ENCODE results near the gene SPAG9. TPM values are rescaled to one million over a fixed set of nuclear protein-coding genes. Genes with fewer than 3 reads are reported as not detected.

The SPAG9 gene
- total RNA-seq, 1 donor from 2014 or later, result 99.6 TPM

DNA sequence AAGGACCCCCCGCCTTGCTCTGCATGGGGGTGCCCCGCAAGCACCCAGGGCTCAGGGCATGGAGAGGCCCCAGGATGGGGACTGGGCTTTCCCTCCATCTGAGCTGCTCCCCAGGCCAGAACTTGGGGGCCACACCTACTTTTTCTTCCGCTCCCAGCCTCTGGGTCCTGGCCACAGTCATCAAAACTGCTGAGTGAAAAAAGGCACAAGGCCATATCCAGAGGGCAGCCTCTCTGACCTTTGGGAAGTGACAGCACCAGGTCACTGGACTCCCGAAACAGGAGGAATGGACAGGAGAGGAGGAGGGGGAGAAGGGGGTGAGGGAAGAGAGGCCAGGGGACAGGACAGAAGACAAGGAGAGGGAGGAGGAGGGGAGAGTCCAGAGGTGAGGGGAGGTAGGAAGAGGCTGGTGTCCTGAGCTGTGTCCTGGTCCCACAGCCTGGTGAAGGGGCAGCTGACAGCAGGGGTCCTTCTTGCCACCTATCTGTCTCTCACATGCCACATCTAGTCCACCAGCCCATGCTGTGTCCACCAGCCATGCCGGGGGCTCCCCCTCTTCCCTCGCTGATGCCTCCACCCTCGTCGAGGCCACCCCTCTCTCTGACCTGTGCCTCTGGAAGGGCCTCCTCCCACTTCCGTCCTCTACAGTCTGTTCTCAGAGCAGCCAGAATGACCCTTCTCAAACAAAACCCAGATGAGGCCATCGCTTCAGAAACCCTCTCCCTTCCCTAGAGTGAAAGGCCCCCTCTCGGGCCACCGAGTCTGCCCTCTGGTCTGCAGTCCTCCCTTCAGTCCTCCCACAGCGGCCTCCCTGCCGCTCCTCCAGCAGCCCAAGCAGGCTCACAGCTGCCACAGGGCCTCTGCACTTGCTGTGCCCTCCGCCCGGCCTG is 180.6 kb downstream of the SPAG9 start:
- DNase-seq (ENCODE audit: low spot score), result peak; percentile 83

DNA sequence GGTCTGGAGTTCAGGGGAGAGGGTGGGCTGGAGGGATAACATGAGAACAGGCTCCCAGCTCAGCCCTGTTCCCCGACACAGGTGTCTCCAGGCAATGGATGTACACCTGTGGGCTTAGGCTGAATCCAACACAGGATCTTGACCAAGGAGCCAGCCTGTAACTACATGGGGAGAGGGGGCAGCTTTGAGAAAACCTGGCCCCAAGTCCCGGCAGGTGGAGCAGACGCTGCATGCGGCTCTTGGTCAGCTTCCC is 181.2 kb downstream of the SPAG9 start:
- DNase-seq (ENCODE audit: low spot score), result no peak

- no peak for DNase-seq (ENCODE audit: low spot score)
These were observed 181.7 kb downstream of the SPAG9 start for GRCh38 chr17:50938821-50939541.

GRCh38 chr17:50935996-50936266 is 184.7 kb downstream of the SPAG9 start:
- DNase-seq (ENCODE audit: low spot score), result no peak

DNA sequence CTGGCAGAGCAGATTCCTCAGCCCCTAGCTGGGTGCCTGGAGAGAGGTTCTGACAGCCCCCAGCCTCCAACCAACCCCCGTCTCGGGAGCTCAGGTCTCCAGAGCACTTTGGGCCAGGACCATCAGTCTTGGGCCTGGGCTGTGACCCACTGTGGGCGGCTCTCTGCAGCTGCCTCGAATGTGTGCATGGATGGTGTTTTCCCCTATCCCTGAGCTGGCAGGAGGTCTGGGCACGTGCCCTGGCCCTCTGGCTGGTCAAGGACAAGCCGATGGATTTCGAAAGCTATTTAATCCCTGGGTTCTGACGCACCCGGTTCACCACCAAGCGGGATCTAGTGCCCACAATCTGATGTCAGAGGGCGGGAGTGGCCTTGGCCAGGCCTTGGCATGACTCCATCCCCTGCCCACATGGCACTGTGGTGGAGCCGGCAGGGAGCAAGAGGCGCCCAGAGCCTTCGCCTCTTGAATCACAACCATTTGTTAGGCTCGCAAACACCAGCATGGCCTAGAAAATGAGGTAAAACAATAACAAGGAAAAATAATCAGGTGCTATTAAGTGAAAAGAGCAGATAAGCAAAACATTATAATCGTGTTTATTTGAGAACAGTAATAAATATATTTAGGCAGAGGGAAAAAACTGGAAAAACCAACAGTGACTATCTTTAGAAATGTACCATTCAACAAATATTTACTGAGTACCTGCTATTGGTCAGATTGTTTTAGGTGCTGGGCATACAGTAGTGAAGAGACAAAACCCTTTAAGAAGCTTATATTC is 185.3 kb downstream of the SPAG9 start:
- no peak for DNase-seq (ENCODE audit: low spot score)

DNA sequence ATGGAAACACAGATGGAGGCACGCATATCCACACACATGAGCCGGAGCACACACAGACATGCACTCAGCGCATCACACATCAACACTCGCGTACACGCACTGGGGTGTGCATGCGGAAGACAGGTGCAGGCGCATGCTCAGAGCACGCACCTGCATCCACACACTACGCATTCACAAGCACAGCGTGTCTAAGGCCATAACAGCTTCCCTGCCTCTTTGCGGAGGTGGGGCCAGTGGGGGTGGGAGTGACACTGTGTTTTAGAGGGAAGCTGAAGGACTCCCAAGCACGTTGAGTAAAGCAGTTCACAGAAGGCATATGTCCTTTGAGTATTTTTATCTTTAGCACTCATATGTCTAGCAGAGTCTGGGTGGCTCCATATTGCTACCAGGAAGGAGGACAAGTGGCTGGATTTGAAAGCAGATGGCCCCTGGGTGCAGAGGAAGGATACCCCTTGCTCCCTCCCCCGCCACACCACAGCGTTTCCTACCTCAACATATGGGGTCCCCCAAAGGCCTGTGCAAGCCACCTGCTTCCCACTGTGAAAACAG is 185.9 kb downstream of the SPAG9 start:
- no peak for DNase-seq (ENCODE audit: low spot score)

DNA sequence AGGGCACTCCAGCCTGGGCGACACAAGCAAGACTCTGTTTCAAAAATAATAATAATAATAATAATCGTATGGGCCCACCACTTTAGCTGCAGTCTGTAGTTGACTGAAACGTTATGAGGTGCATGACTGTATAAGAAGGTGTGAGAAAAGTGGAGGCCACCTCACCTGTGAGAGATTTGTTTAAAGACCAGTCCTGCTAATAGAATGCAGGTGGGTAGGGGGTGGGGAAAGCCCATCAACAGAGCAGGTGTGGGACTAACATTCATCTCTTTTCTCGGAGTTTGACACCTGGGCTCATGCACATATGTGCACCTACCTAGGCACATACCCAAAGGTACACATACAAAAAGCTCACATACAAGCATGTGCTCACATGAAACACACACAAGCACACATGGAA is 186.5 kb downstream of the SPAG9 start:
- no peak for DNase-seq (ENCODE audit: low spot score)

DNA sequence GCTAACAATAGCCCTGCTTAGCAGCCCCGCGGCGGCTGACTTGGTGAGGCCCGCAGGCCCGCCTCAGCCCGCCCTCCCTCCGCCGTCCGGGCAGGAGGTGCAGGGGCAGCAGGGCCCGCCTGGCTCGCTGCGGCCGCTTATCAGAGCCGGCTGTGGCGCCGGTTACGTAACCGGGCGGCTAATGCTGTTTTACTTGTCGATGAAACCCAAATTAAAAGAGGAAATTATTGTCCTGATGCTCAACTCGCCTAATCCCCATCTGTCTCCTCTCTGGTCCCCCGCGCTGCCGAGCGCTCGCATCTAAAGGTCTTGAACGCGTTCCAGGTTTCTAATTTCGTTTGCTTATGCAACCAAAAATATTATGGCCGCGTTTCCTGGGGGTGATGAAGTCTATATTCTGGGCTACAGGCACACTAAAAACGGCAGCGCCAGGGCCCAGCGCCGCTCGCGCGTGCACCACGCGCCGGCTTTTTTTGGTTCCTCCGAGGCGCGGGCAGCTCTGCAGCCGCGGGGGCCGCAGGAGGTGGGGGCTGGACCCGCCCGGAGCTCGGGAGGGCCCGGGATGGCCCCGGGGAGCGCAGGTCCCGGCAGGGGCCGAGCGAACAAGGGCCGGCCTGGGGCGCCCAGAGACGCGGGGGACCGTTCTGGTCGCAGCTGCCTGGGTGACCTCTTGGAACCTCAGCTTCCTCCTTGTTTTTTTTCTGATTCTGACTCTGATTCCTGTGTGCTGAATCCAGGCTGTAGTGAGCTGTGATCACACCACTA is 189.3 kb downstream of the SPAG9 start:
- no peak for DNase-seq (ENCODE audit: low spot score)

DNA sequence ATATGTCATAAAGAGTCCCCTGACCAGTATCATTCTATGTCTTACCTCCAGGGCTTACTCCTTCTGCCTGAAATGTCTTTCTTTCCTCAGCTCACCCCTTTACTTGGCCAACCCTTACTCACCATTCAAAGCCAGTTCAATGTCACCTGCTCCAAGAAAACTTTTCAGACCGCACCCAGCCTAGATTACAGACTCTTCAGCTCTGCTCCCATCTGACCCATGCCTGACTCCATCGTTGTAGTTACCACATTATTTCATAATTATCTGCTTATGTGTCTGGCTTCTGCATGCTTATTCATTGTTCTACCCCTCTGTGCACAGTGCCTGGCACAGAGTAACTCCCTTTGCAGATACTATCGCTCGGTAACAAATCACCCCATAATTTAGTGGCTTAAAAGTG is 192.0 kb downstream of the SPAG9 start:
- no peak for DNase-seq (ENCODE audit: low spot score)

- DNase-seq (ENCODE audit: low spot score), result no peak
These were observed 193.4 kb downstream of the SPAG9 start for GRCh38 chr17:50927287-50927686.

- no peak for DNase-seq (ENCODE audit: low spot score)
These were observed 194.1 kb downstream of the SPAG9 start for GRCh38 chr17:50926523-50926922.

- no peak for DNase-seq (ENCODE audit: low spot score)
These were observed 195.3 kb downstream of the SPAG9 start for GRCh38 chr17:50925296-50925891.

DNA sequence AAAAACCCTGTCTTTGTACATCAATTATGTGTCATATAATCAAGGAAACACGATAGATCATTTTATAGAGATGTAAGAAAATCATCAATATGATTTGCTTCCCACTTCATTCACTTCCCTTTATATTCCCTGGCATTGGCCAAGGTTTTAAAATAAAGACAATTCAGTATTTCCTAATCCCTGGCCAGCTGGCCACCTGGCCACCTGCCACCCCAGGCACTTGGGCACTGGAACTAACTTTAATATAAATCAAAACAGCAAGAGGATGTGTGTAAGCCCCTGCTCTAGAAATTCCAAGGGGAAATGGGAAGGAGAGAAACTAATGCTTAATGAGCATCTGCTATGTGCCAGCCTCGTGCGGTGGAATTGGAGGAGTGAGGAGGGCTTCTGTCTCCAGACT is 195.9 kb downstream of the SPAG9 start:
- no peak for DNase-seq (ENCODE audit: low spot score)

DNA sequence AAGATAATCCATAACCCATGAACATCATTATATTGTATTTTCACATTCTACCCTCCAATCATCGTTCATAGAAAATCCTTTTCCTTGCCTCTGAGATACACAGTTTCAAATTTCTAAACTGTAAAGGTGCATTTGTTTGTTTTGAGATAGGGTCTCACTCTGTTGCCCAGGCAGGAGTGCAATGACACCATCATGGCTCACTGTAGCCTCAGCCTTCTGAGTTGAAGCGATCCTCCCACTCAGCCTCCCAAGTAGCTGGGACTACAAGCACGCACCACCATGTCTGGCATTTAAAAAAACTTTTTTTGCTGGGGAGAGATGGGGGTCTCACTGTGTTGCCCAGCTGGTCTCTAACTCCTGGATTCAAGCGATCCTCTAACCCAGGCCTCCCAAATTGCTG is 196.4 kb downstream of the SPAG9 start:
- no peak for DNase-seq (ENCODE audit: low spot score)

DNA sequence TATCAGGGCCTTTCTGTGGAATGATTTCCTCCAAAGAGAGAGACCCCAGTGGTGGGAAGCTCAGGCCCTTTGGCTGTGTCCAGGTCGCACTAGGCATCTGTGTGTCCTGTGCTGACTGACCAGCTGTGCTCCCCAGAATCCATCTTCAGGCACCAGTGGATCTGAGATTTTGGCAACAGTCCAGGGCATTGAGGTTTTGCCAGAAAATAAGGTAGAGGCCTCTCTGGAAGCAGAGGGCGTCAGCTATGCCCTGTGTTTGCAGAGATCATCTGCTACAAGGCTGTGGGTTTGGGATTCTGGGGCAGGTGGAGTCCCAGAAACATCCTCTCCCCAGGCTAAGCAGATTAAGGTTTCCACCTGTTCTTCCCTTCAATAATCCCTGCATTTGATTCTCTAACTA is 197.1 kb downstream of the SPAG9 start:
- no peak for DNase-seq (ENCODE audit: low spot score)

DNA sequence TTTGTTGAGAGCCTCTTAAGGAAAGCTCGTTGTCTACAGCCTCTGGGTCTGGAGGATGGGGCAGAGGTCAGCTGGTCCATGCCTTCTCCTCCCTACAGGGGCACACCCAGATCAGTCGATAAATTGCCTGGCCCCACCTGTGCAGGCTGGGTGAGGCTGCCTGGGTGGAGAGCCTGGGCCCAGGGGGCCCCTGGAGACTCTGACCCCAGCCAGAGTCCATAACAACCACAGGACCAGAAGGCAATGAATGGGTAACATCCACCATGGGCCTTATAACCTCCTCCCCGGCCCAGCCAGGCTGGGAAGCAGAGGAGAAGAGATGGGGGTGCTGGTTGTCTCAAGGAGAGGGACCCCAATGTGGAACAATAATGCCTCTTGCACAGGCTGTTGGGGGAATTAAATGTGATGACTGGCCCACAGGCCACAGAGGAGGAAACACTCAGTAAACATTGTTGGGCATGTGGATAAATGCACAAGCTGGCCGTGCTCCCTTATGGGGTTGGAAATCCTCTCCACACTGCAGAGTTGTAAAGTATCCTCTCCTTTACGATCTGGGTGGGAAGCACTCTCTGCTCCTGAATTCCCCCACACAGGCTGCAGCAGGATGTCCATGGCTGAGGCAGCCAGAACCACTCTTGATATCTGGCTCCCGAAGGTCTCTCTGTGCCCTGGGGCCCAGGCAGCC is 197.8 kb downstream of the SPAG9 start:
- no peak for DNase-seq (ENCODE audit: low spot score)

DNA sequence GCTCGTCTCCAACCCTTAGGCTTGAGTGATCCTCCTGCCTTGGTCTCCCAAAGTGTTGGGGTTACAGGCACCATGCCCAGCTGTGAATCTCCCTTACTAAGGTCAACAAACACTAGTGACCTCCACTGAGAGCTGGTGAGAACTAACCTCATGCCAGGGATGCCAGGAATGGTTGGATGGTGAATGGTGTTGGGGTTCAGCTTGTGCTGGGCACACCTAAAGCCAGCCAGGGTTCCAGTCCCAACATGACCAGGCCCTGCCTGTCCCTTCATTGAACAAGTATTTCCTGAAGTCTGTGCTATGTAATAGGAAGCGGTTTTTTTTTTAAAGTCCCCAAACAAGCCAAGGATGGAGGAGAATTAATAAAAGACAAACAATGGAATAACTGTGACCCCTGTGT is 198.6 kb downstream of the SPAG9 start:
- DNase-seq (ENCODE audit: low spot score), result no peak

DNA sequence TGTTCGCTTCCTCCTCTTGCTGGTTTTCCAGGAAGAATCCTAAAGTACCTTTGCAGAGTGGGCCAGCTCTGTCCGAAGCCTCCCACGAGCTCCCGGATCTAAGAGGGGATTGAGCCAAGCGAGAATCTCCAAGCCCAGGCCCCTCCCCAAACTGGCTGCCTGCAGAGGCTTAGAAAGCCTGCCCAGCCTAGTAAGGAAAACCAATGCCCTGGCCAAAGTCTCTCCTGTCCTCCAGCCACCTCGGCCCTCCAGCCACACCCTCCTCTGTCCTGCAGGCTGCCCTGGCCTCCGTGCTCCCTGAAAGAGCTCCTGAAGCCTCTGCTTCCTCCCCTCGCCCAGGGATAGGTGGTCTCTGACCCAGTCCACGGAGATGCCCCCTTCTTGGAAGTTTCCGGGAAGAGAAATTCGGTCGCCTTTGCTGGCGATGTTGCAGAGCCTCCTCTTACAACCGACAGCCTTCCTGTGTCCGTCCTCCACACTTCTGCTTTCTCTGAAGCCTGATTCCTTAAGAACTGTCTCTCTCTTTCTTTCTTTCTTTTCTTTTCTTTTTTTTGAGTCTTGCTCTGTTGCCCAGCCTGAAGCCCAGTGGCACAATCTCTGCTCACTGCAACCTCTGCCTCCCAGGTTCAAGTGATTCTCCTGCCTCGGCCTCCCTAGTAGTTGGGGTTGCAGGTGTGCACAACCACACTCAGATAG is 199.6 kb downstream of the SPAG9 start:
- DNase-seq (ENCODE audit: low spot score), result no peak

GRCh38 chr17:50920041-50920410 is 200.6 kb downstream of the SPAG9 start:
- no peak for DNase-seq (ENCODE audit: low spot score)
